Bronchial epithelial cell (primary cell): ENCODE measurements around the gene MRPL16. TPM values are rescaled to one million over a fixed set of nuclear protein-coding genes. Genes with fewer than 3 reads are reported as not detected.

ENCODE experiments used
- DNase-seq: peaks from one replicate; pipeline ENCODE4 v3.0.0-alpha.2; 2010; ENCODE audit warnings: low read depth
- FAIRE-seq: peaks from 2 replicates; lab custom pipeline; 2011; peaks lifted over from hg19 to GRCh38; lab: Jason Lieb, UNC
- H3K27me3 ChIP-seq: 2 replicates; pipeline ENCODE4 v1.5.1; 2011; ENCODE audit warnings: low read length; ENCODE audit not compliant: control insufficient read depth, insufficient read depth
- H3K36me3 ChIP-seq: 2 replicates; pipeline ENCODE4 v1.5.1; 2011; ENCODE audit warnings: low read length; ENCODE audit not compliant: control insufficient read depth, insufficient read depth
- H3K4me3 ChIP-seq: 2 replicates; pipeline ENCODE4 v1.5.1; 2011; ENCODE audit warnings: mild to moderate bottlenecking, low read depth, low read length, control low read depth
- total RNA-seq: library from RNA; depleted of rRNA; stranded (reverse); fragments of >200 nt; gene quantifications from 2 replicates; pipeline ENCODE4 v1.2.1, GENCODE V29; 2014
- TF ChIP-seq, protein P1 (sequence below): IDR thresholded peaks from 2 replicates; pipeline ENCODE4 v1.5.1; 2011; ENCODE audit warnings: mild to moderate bottlenecking, moderate library complexity, low read length, control low read depth, inconsistent platforms; ENCODE audit not compliant: insufficient read depth, severe bottlenecking

MRPL16 gene
- total RNA-seq, 1 donor from 2014 or later, result 17.4 TPM

DNA sequence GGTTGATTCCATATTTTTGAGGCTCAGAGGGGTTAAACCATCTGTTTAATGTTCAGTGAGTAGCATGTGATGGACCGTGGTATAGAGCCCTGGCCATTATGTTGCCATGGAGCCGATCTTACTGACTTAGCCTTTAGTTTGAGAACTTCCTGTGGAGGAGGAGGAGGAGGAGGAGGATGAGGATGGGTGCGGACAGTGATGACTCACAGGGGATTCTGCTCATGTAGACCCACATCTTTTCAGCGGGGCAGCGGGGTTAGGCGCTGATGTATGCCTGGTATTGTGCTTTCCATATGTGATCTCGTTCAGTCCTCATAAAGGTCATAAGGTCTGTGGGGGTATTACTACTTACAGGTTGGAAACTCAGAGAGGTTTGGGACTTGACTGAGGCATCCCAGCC, 41.5 kb downstream of the MRPL16 start:
- DNase-seq, result no peak
- FAIRE-seq, result no peak
- Histone ChIP-seq H3K4me3 (no peak overlapping the region), H3K36me3 (no peaks in the 10 kb centered on the region), H3K27me3 (no peaks in the 10 kb centered on the region)
- TF ChIP-seq, protein P1, sequence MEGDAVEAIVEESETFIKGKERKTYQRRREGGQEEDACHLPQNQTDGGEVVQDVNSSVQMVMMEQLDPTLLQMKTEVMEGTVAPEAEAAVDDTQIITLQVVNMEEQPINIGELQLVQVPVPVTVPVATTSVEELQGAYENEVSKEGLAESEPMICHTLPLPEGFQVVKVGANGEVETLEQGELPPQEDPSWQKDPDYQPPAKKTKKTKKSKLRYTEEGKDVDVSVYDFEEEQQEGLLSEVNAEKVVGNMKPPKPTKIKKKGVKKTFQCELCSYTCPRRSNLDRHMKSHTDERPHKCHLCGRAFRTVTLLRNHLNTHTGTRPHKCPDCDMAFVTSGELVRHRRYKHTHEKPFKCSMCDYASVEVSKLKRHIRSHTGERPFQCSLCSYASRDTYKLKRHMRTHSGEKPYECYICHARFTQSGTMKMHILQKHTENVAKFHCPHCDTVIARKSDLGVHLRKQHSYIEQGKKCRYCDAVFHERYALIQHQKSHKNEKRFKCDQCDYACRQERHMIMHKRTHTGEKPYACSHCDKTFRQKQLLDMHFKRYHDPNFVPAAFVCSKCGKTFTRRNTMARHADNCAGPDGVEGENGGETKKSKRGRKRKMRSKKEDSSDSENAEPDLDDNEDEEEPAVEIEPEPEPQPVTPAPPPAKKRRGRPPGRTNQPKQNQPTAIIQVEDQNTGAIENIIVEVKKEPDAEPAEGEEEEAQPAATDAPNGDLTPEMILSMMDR, result no peak

DNA sequence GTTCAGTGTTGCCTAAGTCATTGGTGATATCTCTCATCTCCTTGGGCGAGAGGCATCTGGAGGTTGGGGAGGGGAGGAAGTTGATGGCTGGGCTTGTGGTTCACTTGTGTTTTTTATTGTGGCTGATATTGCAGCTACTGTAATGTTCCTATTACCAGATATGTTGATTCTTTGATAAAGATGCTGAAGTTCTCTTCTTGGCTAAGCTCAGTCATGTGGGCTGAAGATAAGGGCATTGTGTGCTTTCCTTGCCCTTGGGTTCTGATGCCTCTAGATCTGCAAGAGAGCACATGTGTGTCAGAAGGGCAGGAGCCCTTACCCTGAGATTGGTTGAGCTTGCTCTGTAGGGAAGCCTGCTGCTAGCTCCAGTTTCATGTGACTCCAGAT, 43.4 kb downstream of the MRPL16 start:
- Histone ChIP-seq H3K27me3 (no peaks in the 10 kb centered on the region), H3K36me3 (no peaks in the 10 kb centered on the region), H3K4me3 (no peak overlapping the region)
- no peak for FAIRE-seq
- DNase-seq, result no peak
- TF ChIP-seq, protein P1, result no peak

- no peaks in the 10 kb centered on the region for H3K27me3 ChIP-seq
- H3K36me3 ChIP-seq, result peaks cover 2% of the 10 kb centered on the region
- H3K4me3 ChIP-seq, result no peak overlapping the region
- no peak for DNase-seq
- no peak for FAIRE-seq
- TF ChIP-seq, protein P1, result no peak
Observed at GRCh38 chr11:59766542-59767224, 43.9 kb downstream of the MRPL16 start.

GRCh38 chr11:59765068-59765735, 45.4 kb downstream of the MRPL16 start:
- Histone ChIP-seq H3K27me3 (no peaks in the 10 kb centered on the region), H3K4me3 (no peak overlapping the region), H3K36me3 (peaks cover 2% of the 10 kb centered on the region)
- DNase-seq (no peak), FAIRE-seq (no peak)
- TF ChIP-seq, protein P1, result no peak

GRCh38 chr11:59761993-59762392, 48.6 kb downstream of the MRPL16 start:
- Histone ChIP-seq H3K27me3 (no peaks in the 10 kb centered on the region), H3K36me3 (peaks cover 5% of the 10 kb centered on the region), H3K4me3 (no peak overlapping the region)
- TF ChIP-seq, protein P1, result no peak
- FAIRE-seq (no peak), DNase-seq (no peak)
